Activated CD4-positive, alpha-beta T cell treated with anti-CD3 and anti-CD28 coated beads for 1 hour (primary cell): ENCODE results near the gene EPHA6.
"Not testable (repeated sequence)": the region's sequence is repeated elsewhere in the genome, so short reads cannot be mapped to it uniquely, and the experiment has no call there.

ENCODE experiments used
- DNase-seq: peaks from one replicate; pipeline ENCODE4 v3.0.0-alpha.2; 2020

Gene EPHA6

DNA sequence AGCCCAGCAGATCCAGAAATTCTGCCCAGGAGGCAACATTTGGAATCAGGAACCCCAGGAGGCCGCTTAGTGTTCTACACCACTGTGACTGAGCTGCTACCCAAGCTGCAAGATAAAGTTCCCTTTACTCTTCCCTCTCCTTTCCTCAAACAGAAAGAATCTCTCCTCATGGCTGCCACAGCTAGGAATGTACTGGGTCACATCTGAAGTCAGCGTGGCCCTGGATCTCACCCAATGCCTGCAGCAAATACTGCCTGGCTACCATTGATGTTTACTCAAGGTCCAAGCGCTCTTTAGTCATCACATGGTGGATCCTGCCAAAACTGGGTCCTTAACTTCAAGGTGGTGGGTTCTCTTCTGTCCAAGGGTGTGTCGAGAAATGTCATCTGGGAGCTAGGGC, 382.7 kb downstream of the EPHA6 start:
- no peak for DNase-seq

DNA sequence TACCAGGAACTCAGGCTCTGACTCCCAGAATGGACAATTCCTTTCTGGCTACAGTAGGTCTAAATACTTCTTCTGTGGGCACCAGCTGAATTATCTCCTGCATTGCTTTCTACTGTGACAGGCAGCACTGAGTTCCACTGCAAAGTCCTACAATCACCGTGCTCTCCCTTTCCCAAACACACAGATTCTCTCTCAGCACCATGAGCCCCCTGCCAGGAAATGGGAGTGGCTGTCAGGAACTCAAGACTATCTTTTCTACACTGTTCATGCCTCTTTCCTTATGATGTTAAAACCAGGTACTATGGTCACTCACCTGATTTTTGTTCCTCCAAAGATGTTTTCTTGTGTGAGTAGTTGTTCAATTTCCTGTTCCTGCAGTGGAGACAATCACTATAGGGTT, 383.4 kb downstream of the EPHA6 start:
- DNase-seq, result no peak

DNA sequence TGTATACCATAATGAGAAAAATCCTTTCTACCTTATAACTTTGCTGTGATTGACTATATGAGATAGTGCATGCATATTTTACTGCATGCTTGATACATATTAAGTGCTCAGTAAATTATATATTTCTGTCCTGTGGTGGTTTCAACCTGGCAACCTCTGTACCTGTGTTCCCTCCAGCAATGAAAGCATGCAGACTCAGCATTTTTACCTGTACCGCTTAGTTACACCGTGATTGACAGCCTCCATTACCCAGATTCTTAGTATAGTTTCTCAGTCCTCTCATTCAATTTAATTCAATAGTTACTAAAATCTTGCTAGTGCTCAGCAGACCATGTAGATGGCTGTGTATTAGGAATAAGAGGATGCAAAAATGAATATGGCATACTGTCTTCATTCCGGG, 386.0 kb downstream of the EPHA6 start:
- no peak for DNase-seq

DNA sequence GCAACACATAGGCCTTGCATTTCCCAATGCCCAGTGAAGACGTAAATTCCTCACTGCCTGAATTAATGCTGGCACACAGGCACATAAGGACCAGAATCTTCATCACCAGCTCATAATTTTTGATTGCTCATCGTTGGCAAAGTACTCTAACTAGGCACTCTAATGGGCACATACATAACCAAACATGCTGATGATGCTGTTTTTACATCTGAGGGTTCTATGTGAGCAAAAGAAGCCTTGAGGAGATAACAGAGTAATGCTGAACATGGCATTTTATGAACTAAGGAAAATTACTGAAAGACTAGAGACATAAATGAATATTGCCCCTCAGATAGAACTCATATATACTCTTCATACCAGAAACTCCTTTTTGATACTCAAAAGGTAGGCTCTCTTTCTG, 387.4 kb downstream of the EPHA6 start:
- DNase-seq, result no peak

DNA sequence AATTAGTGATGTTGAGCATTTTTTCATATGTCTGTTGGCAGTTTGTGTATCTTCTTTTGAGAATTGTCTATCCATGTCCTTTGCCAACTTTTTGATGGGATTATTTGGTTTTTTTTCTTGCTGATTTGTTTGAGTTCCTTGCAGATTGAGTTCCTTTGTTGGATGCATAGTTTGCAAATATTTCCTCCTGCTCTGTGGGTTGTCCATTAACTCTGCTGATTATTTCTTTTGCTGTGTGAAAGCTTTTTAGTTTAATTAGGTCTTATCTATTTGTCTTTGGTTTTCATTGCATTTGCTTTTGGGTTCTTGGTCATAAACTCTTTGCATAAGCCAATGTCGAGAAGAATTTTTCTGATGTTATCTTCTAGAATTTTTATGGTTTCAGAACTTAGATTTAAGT, 414.6 kb downstream of the EPHA6 start:
- no peak for DNase-seq

DNA sequence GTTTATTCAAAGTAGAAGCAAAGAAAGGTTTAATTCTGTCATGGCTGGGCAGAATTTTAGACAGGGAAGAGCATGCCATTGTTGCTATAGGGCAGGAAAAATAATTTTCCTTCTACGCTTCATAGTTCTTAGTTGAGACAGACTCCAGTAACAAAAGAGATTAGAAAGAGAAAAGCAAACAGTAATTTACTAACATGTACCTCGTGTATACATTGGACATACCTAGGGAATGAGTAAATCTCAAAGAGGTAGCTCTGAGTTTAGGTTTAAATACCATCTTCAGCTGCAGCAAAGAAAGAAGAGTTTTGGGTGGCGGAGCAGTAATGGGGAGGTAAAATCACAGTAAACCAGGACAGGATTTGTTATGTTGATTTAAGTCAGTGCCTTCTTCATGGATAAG, 416.1 kb downstream of the EPHA6 start:
- DNase-seq, result no peak

DNA sequence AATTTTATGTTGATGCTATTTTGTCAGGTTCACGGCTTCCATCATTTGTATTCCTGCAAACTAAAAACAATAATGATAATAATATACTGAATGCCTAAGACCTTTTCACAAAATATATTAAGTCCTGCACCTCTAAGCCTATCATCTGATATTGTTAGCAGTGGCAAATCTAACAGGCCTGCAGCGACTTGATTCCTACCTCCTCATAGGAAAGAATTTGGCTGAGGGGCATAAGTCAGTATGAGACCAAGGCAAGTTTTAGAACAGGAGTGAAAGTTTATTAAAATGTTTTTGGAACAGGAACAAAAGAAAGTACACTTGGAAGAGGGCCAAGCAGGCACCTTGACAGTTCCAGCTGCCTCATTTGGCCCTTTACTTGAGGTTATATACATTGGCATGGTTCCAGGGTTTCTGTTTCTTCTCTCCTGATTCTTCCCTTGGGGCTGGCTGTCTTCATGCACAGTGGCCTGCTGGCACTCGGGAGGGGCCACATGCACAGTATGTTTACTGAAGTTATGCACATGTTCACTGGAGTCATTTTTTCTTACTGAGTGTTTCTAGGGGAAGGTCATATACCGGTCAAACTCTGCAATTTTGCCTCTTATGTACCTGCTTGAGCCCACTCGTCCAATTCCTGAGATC, 418.1 kb downstream of the EPHA6 start:
- no peak for DNase-seq

DNA sequence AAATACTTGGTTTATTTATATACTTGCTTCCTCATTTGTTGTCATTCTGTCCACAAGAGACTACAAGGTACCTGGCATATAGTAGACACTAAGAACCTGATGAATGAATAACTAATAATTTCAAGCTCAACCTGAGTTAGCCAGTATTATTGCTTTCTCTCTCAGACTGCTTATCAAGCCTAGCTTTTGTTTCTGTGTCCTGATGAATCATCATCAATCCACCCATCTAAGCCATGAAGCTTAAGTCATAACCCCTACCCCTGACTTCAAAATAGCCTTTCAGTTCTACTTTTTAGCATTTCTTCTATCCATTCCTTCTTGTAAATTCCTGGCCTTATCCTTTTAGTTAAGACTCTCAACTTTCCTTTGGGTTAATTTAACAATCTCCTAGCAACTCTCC, 420.8 kb downstream of the EPHA6 start:
- DNase-seq, result no peak

DNA sequence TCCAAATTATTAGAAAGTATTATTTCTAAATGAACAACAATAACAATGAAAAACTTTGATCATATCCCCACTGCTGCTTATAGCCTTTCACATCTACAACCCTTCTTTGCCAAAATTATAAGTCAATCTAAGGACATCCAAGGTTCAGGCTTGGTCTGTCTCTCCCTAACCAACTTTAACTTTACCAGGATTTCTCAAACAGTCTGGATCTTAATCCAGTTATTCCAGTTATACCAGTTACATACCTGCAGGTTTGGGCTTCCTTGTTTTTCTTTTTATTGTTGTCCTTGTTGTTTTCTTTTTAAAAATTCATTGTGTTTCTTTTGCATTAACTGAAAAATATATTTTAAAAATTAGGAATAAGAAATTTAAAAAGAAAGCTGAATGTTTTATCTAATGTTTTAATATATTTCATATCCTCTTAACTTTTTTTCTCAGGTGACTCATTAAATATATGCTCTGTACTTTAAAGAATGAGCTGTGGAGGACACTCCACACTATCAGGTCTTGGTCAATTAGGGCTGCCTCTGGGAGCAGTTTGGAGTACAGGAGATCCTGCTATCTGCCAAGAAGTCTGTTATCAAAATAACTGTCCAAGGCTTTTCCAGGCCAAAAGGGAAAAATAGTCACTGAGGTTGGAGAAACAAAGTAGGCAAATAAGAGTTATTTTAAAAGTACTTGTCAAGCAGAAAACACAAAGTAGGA, 421.4 kb downstream of the EPHA6 start:
- no peak for DNase-seq

DNA sequence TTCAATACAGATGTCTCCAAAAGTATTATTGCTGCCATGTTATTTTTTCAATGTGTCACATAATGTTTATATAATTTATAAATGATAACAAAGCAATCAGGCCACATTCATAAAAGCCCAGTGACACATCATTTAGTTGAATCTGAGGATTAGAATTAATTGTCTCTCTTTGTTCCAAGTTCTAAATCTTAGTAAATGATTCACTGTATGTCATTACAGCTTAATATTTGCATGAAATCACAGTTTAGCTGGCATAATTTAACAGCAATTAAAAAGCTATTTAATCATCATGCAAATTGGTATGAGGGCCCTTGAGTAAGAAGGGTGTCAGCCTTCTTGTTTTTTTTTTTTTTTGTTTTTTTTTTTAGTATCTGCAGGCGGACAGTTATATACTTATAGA, 427.0 kb downstream of the EPHA6 start:
- DNase-seq, result no peak

DNA sequence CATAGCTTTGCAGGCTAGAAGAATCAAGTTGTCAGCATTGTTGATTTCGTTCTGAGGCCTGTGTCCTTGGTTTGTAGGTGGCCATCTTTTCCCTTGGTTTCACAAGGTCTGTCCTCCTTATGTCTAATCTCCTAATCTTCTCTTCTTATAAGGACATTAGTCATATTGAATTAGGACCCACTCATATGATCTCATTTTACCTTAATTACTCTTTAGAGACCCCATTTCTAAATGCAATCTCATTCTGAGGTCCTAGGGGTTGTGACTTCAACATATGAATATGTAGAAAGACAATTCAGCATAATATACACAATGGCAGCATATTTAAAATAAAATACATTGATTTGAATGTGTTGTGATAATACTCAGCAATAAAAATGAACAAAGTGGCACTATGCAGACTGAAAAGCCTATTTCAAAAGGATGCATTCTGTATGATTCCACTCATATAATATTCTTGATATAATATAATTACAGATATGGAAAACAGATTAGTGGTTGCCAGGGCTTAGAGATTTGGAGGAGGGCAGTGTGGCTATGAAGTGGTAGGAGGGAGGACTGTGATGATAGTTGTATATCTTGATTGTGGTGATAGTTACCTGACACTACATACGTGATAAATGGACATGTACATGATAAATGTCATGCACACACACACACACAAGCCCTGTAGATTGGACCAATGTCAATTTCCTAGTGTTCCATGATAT, 431.0 kb downstream of the EPHA6 start:
- DNase-seq, result no peak

DNA sequence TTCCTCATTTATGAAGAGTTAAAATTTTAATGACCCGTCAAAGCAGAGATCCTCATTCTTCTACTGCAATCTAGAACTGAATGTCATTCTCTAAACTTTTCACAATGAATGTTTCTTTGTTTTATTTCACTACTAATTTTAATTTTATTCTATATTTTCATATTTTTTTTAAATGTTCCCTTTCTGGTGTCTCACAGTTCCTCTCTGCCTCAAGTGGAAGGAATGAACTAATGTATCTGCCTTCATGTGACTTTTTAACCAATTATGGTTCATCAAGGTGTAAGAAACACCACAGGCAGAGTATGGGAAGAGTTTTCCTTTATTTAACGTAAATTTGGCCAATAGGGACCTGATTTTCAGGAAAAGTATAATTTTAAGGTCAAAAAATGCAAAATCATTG, 441.7 kb downstream of the EPHA6 start:
- DNase-seq, result no peak

DNA sequence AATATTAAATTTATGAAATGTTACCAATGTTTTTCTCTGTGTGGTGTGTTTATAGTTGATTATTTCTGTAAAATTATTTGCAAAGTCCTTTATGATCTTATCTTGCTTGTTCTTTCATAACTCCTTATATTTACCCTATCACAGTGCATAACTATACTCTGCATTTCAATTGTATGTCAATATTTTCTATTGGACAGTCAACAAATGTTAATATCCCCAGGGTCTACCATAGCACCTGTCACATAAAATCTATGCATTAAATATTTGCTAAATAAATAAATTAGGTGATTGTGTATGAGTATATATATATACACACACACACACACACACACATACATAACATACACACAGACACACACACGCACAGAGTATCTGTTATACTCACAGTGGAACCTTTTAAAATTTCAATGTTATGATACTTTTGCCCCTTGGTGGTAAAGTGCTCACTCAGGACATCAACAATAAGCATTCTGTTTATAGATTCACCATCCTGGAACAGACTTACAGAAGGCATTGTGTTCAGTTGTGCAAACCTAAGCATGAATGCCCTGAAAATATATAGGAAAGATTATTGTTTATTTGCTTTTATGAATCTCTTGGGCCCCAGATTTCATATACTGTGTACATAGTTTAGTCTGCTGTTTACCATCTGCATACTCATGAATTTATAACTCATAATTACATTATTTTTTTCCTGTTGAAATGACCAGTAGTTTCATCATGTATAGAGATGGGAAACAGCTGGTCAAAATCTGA, 443.7 kb downstream of the EPHA6 start:
- DNase-seq, result no peak

DNA sequence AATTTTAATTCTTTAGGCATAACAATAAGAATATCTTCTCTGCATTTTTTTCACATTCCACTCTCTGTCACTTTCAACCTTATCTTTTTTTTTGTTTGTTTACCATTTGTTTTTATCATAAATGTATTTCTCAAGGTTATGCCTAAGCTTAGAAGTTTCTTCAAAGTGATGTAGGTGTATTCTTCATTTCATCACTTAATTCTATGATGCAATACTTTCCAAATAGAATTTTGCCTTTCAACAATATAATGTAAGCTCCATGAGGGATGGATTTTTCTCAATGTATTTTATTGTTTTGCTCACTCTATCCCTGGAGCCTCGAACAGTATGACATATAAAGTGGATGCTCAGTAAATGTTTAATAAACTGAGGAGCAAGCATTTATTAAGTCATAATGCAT, 444.9 kb downstream of the EPHA6 start:
- no peak for DNase-seq

DNA sequence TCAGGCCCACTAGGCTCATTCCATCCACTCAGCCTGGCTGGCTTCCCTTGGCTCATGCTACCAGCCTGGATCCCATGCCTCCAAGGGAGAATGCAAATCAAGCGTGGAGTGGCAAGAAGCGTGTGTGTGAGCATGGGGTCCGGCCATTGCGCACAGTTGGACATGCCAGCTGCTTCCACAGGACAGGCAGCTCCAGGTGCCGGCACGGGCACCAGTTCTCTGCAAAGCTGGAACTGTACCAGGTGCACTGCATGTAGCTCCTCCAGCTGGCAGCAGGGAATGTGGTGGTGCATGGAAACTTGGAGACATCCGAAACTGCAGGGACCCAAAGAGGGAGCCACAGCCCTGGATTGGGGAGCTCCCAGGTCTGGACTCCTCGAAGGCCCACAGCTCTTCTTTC, 449.8 kb downstream of the EPHA6 start:
- no peak for DNase-seq

DNA sequence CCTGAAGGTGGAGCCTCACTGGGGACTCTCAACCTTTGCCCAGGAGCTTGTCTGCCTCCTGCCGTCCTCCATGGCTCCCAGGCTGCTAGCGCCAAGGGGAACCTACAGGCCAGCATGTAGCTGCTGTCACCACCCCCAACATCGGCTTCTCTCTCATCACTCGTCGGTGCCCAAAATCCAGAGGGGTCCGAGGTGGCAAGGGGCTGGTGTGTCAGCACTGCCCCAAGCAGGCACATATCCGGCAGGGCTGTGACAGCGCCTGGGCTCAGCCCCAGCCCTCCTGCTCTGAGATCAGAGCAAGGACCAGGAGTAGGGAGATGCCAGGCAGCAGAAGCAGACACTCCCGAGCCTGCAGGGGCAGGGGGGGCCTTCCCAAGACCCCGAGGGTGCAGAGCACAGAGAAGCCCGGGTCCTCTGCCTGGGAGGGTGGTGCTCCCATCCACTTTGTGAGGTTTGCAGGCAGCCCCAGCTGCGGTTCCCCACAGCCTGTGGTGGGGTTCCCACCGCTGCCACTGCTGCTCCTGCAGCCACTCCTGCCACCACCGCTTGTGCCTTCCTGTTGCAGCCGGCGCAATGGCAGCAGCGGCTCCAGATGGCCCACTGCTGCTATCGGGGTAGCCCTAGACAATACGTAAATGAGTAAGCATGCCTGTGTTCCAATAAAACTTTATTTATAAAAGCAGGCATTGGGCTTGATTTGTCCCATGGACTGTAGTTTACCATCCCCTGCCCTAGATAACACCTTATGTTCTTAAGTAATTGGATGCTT, 451.0 kb downstream of the EPHA6 start:
- DNase-seq, result no peak

DNA sequence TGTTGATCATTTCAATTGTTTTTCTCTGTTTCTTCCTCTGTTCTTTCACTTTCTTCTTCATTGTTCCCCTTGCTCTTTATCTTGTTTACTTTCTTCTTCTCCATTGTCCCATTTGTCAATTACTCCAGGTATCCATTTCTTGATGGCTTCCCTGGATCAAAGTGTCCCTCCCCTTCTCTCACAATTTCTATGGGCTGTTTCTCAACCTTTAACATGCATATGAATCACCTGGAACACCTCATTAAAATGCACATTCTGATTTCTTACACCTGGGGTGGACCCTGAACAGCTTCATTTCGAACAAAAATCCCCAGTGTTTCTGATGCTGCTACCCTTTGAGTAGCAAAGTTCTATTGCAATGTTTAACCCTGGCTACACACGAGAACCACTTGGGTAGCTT, 454.8 kb downstream of the EPHA6 start:
- DNase-seq, result no peak

DNA sequence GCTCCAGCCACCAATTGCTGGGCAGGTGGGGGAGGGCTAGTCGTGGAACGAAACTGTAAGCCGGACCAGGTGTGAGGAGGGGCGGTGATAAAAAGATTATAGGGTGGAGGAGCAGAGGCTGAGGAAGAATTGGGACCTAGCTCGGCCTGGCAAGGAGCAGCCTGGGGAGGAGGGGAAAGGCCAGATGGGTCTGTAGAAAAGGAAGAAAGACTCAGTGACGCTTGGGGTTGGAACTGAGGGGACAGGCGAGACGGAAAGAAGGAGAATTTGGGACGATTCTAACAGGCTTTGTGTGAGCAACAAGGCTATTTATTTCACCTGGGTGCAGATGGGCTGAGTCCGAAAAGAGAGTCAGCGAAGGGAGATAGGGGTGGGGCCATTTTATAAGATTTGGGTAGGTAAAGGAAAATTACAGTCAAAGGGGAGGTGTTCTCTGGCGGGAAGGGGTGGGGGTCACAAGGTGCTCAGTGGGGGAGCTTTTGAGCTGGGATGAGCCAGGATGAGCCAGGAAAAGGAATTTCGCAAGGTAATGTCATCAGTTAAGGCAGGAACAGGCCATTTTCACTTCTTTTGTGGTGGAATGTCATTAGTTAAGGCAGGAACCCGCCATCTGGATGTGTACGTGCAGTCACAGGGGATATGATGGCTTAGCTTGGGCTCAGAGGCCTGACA, 462.6 kb downstream of the EPHA6 start:
- DNase-seq, result not testable (repeated sequence)

DNA sequence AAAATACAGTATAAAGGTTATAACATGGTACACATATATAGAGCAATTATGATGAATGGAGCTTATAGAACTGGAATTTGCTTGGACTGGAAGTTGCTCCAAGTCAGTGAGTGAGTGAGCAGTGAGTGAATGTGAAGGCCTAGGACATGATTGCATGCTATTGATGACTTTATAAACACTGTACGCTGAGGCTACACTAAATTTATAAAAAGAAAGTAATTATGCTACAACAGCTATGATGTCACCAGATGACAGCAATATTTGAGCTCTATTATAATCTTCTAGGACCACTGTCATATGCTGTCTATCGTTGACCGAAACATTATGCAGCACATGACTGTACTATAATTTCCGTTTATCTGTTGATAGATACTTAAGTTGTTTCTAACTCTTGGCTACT, 463.3 kb downstream of the EPHA6 start:
- DNase-seq, result no peak

DNA sequence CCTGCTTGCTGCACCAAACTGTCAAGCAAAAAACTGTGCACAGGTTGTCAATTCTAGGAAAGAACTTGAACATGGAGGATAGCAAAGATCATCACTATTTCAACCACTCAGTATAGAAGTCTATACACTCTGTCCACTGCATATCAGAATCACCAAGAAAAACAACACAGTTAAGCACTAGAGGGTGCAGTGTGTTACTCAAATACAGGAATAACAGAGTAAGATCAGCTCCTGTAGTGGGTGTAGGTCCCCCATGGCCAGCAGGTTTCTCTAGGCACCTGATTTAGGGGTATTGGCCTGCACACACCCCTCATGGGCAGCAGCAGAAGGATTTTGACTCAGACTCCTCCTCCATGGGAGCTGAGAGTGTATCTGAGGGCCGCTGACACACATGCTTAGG, 464.1 kb downstream of the EPHA6 start:
- no peak for DNase-seq

DNA sequence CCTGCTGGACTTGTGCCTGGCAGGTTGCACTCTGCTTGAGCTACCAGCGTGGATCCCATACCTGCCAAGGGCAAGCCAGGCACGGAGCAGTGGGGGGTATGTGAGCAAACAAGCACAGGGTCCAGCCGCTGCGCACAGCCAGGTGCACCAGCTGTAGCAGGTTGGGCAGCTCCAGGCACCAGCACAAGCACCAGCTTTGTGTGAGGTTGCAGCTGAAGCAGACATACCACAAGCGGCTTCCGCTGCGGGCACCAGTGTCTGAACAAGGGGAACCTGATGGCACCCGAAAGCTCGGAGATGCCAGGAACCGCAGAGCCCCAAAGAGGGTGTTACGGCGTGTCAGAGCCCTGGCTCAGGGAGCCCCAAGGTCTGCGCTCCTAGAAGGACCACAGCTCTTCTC, 477.5 kb downstream of the EPHA6 start:
- DNase-seq, result no peak

DNA sequence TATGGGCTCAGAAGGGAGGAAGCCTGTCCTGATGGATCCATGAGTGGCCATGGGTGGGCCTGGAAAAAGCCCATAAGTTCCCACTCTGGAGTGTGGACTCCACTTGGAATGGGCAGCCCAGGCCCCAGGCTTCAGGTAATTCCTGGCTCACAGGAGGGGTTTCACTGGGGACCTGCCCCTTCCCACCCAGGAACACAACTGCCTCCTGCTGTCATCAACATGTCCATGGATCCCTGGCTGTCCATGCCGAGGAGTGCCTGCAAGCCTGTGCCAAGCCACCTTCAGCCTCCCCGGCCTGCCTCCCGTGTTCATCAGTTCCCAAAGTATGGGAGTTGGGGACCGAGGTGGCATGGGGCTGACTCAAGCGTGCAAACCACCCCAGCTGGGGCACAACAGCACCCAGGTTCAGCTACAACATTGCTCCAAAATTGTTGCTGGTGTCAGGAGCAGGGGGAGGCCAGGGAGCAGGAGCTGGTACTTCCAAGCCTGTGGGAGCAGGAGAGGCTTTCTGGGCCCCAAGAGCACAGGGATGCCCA, 479.3 kb downstream of the EPHA6 start:
- DNase-seq, result no peak
